NCI-H2081 treated with DMSO at 0.1 percent for 48 hours (cell line): ENCODE measurements around the gene MORF4L1.

Source experiments
- DNase-seq: peaks from one replicate; lab custom pipeline; 2025; lab: John Stamatoyannopoulos, UW

MORF4L1 gene

GRCh38 chr15:78946493-78946892, 73.8 kb downstream of the MORF4L1 start:
- DNase-seq: no peak

- no peak for DNase-seq
These were observed 74.8 kb downstream of the MORF4L1 start for GRCh38 chr15:78947506-78947905.
